AG04449 (cell line): ENCODE results near the gene METTL22.

Experiments
- CTCF ChIA-PET: fragments of 350-600 bp; formaldehyde crosslinking; extraction: SDS; loops from one replicate; lab custom pipeline; 2021; ENCODE audit warnings: antibody characterized with exemption; lab: Yijun Ruan, JAX
- POLR2A ChIA-PET: fragments of 400-600, 350-600 bp; formaldehyde crosslinking; extraction: SDS; loops from one replicate; lab custom pipeline; 2020; ENCODE audit warnings: antibody characterized with exemption, inconsistent platforms; lab: Yijun Ruan, JAX
- DNase-seq: peaks from one replicate; pipeline ENCODE4 v3.0.0-alpha.2; 2010; ENCODE audit warnings: low read depth, low spot score
- H3K4me3 ChIP-seq: 2 replicates; pipeline ENCODE4 v1.5.1; 2011; ENCODE audit warnings: low read depth, mild to moderate bottlenecking, control low read depth, low read length
- TF ChIP-seq, protein P1 (sequence below): IDR thresholded peaks from one replicate; pipeline ENCODE4 v1.5.1; 2011; ENCODE audit warnings: mild to moderate bottlenecking, moderate library complexity, low read length, control low read depth, inconsistent platforms; ENCODE audit not compliant: insufficient read depth; ENCODE audit errors: missing control alignments

METTL22 gene

GRCh38 chr16:8682551-8683259 is 61.2 kb downstream of the METTL22 start:
- TF ChIP-seq, protein P1, sequence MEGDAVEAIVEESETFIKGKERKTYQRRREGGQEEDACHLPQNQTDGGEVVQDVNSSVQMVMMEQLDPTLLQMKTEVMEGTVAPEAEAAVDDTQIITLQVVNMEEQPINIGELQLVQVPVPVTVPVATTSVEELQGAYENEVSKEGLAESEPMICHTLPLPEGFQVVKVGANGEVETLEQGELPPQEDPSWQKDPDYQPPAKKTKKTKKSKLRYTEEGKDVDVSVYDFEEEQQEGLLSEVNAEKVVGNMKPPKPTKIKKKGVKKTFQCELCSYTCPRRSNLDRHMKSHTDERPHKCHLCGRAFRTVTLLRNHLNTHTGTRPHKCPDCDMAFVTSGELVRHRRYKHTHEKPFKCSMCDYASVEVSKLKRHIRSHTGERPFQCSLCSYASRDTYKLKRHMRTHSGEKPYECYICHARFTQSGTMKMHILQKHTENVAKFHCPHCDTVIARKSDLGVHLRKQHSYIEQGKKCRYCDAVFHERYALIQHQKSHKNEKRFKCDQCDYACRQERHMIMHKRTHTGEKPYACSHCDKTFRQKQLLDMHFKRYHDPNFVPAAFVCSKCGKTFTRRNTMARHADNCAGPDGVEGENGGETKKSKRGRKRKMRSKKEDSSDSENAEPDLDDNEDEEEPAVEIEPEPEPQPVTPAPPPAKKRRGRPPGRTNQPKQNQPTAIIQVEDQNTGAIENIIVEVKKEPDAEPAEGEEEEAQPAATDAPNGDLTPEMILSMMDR: no peak
- DNase-seq: no peak
- H3K4me3 ChIP-seq: no peak overlapping the region
- ChIA-PET POLR2A (no interaction called here), CTCF (interaction anchor here (1.5 to 1.6 kb wide), 2 partner anchors 25 to 109 kb away, joined by 3 to 4 read pairs; no protein-coding TSS in a partner anchor)

DNA sequence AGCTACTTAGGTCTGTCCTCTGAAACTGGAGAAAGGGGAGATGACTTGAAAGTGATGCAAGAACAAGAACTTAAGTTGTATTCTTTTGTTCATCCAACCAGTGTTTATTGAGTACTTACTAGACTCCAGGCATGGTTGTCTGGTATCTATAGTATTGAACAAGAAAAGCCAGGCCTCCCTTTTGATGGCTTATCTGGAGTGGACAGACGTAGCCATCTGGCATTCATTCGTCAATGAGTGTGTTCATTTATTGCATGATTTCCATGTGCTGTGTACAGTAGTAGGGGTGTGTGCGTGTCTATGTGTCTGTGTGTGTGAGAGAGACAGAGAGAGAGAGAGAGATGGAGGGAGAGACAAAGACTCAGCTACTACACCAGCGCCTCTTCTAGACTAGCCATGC is 62.1 kb downstream of the METTL22 start:
- CTCF ChIA-PET: interaction anchor here (1.5 to 1.6 kb wide), 2 partner anchors 25 to 108 kb away, joined by 3 to 4 read pairs; no protein-coding TSS in a partner anchor
- TF ChIP-seq, protein P1: no peak
- no peak for DNase-seq
- POLR2A ChIA-PET: no interaction called here
- H3K4me3 ChIP-seq: no peak overlapping the region

DNA sequence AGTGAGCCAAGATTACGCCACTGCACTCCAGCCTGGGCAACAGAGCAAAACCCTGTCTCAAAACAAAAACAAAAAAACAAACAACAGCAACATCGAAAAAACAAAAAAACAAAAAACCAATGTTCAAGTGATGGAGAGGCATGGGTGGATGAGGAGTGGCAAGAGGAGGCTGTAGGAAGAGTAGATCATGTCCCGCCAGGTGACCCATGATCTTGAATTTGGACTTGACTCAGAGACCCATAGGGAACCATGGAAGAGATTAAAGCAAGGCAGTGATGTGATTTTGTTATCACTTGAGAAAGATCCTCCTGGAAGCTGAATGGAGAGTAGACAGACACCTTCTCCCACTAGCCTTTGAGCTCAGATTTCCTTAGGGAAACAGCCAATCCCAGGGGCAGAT is 64.1 kb downstream of the METTL22 start:
- POLR2A ChIA-PET: no interaction called here
- no peak for DNase-seq
- H3K4me3 ChIP-seq: no peak overlapping the region
- CTCF ChIA-PET: interaction anchor here (1.0 kb wide), 1 partner anchor 9 kb away, joined by 3 read pairs; no protein-coding TSS in a partner anchor
- TF ChIP-seq, protein P1: no peak

- TF ChIP-seq, protein P1: no peak
- DNase-seq: no peak
- CTCF ChIA-PET: interaction anchor here (1.0 kb wide), 1 partner anchor 9 kb away, joined by 3 read pairs; no protein-coding TSS in a partner anchor
- POLR2A ChIA-PET: no interaction called here
- no peak overlapping the region for H3K4me3 ChIP-seq
Observed at GRCh38 chr16:8686031-8686621, 64.6 kb downstream of the METTL22 start.

- TF ChIP-seq, protein P1: no peak
- POLR2A ChIA-PET: no interaction called here
- H3K4me3 ChIP-seq: no peak overlapping the region
- CTCF ChIA-PET: no interaction called here
- DNase-seq: no peak
Observed at GRCh38 chr16:8686879-8687278, 65.4 kb downstream of the METTL22 start.

DNA sequence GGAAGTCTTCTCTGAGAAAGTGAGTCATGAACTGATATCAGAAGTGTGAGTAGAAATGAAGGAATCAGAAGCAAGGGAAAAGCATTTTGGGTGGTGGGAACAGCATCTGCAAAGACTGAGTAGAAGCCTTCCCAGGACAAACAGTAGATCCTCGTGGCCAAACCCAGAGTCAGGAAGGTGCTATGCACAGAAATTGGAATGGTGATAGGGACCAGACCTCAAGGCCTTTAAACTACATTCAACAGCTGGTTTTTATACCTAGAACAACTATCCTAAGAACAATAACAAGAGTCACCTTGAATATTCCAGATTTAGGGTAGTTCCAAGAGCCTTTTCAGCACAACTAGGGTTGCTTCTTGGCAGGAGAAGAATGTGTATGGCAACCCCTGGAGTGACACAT is 68.2 kb downstream of the METTL22 start:
- ChIA-PET POLR2A (no interaction called here), CTCF (no interaction called here)

More for the DNA sequence above, 68.2 kb downstream of the METTL22 start:
- no peak overlapping the region for H3K4me3 ChIP-seq
- no peak for DNase-seq
- TF ChIP-seq, protein P1: no peak
